Activated CD8-positive, alpha-beta T cell treated with anti-CD3 and anti-CD28 coated beads, Interleukin-2, amount 10 ng/mL, durations not matched to agents 7 days and 5 days (primary cell): ENCODE data around the gene ISCA2. TPM values are rescaled to one million over a fixed set of nuclear protein-coding genes. Genes with fewer than 3 reads are reported as not detected.
A peak's percentile ranks its signal among the peaks of the same experiment; 100 is the strongest.
"Not testable (repeated sequence)": the region's sequence is repeated elsewhere in the genome, so short reads cannot be mapped to it uniquely, and the experiment has no call there.

Experiments used
- ATAC-seq: fragments of 150-1000 bp; cut with Tn5 transposase; one replicate; pipeline ENCODE4 v1.10.0; 2021; ENCODE audit warnings: moderate library complexity
- CTCF ChIA-PET: fragments of 350-600 bp; sonication (Branson Sonifier 250); formaldehyde crosslinking; loops from one replicate; lab custom pipeline; 2021; ENCODE audit warnings: antibody characterized with exemption; lab: Charles Lee
- POLR2A ChIA-PET: fragments of 350-600 bp; sonication (Branson Sonifier 250); formaldehyde crosslinking; loops from one replicate; lab custom pipeline; 2021; ENCODE audit warnings: antibody characterized with exemption; lab: Charles Lee
- DNase-seq: peaks from one replicate; pipeline ENCODE4 v3.0.0-alpha.2; 2020
- H3K27ac Mint-ChIP-seq: one replicate; pipeline ENCODE4 v1.8.0; 2021; ENCODE audit warnings: mild to moderate bottlenecking, mixed read lengths
- H3K27me3 Mint-ChIP-seq: one replicate; pipeline ENCODE4 v1.8.0; 2021; ENCODE audit warnings: low read depth, mixed read lengths
- H3K36me3 Mint-ChIP-seq: one replicate; pipeline ENCODE4 v1.8.0; 2021; ENCODE audit warnings: low read depth, mixed read lengths
- H3K4me1 Mint-ChIP-seq: one replicate; pipeline ENCODE4 v1.8.0; 2021; ENCODE audit warnings: low read depth, mixed read lengths
- H3K4me3 Mint-ChIP-seq: one replicate; pipeline ENCODE4 v1.8.0; 2021; ENCODE audit warnings: mild to moderate bottlenecking, mixed read lengths
- H3K9me3 Mint-ChIP-seq: one replicate; pipeline ENCODE4 v1.8.0; 2022; ENCODE audit warnings: mixed read lengths; ENCODE audit not compliant: insufficient read depth
- total RNA-seq, 2 experiments: library from RNA; stranded (reverse); gene quantifications; one replicate each; pipeline ENCODE4 v1.2.3, GENCODE V29; 2021

Gene ISCA2, protein sequence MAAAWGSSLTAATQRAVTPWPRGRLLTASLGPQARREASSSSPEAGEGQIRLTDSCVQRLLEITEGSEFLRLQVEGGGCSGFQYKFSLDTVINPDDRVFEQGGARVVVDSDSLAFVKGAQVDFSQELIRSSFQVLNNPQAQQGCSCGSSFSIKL
- total RNA-seq = 10 to 100 TPM; 34.5 to 37.8 TPM

DNA sequence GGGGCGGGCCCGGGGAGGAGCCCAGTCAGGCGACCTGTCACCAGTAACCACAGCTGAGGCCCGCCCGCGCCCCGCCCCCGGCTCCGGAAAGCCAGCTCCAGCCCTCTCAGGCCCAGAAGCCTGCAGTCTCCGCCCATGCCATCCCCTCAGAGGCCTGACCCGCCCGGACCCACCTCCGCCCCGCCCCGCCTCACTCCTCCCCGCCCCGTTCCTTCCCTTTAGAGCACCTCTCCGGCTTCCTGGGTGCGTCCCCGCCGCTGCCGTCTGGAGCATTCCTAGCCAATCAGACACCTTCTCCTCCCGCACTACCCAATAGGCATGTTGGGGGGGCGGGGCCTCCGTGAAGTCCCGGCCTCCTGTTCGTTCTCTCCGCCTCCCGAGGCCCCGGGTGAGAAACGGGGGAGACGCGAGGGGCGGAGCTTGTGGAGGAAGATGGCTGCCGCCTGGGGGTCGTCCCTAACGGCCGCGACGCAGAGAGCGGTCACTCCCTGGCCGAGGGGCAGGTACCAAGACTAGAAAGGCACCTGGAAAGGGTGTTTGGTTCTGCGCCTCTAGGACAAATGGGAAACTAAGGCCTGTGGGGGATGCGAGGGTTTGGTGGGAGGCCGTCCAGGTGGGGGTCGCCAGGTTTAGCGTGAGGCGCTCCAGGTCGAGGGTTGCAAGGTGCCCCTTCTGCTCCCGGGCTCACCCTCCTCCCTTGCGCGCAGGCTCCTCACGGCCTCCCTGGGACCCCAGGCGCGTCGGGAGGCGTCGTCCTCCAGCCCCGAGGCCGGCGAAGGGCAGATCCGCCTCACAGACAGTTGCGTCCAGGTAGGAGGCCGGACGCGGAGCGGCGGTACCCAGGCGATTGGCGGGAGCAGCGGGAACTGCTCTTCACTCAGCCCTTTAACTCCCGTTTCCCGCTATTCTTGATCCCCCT lies at the start of gene ISCA2:
ISCA2 (plus strand) TSS at position 423 of the 919 bp plus-strand sequence; CDS start at position 433, 10 bp downstream.
- DNase-seq (peak; percentile 100), ATAC-seq (peak; percentile 96)
- ChIA-PET CTCF (interaction anchor here (0.6 to 2.7 kb wide), 10 partner anchors 8 to 242 kb away, joined by 3 to 7 read pairs (median 4); partner anchors contain the start of gene ABCD4), POLR2A (no interaction called here)
- no peak within 1 kb of the TSS for H3K4me3 Mint-ChIP-seq
- peaks cover 12% of the 10 kb centered on the region for H3K36me3 Mint-ChIP-seq
- H3K9me3 Mint-ChIP-seq = no peaks in the 10 kb centered on the region
- H3K27me3 Mint-ChIP-seq = no peaks in the 10 kb centered on the region
- H3K27ac Mint-ChIP-seq = peak within 1 kb of the TSS; percentile 90
- peaks cover 30% of the 10 kb centered on the region for H3K4me1 Mint-ChIP-seq

GRCh38 chr14:74444866-74445265 lies 48.7 kb upstream of the ISCA2 start:
- no peak for ATAC-seq
- Mint-ChIP-seq H3K4me1 (no peaks in the 10 kb centered on the region), H3K4me3 (no peak overlapping the region), H3K36me3 (no peaks in the 10 kb centered on the region), H3K27ac (no peak overlapping the region), H3K27me3 (peaks cover 21% of the 10 kb centered on the region), H3K9me3 (no peaks in the 10 kb centered on the region)
- no peak for DNase-seq
- ChIA-PET POLR2A (no interaction called here), CTCF (no interaction called here)

DNA sequence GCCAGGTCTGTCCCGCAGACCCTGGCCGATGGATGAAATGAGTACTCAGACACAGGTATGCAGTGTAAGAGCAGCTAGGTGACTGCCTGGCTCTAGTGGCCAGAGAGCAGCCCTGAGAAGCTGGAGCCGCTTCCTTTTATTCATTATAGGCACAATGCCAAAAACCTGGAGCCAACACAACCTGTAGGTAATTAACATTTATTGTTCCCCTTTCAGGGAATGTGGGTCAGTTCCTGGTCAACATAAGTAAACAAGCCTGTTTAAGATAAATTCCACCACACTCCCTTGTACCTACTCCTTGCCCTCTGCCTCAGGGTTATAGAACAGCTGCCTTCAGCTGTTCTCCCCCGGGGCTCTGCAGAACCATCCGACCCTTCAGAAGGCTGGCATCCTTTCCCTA lies 39.2 kb upstream of the ISCA2 start:
- H3K36me3 Mint-ChIP-seq, H3K4me3 Mint-ChIP-seq, H3K9me3 Mint-ChIP-seq, H3K27ac Mint-ChIP-seq, ATAC-seq, POLR2A ChIA-PET, CTCF ChIA-PET, DNase-seq, H3K4me1 Mint-ChIP-seq: not testable (repeated sequence)
- peaks cover 21% of the 10 kb centered on the region for H3K27me3 Mint-ChIP-seq

DNA sequence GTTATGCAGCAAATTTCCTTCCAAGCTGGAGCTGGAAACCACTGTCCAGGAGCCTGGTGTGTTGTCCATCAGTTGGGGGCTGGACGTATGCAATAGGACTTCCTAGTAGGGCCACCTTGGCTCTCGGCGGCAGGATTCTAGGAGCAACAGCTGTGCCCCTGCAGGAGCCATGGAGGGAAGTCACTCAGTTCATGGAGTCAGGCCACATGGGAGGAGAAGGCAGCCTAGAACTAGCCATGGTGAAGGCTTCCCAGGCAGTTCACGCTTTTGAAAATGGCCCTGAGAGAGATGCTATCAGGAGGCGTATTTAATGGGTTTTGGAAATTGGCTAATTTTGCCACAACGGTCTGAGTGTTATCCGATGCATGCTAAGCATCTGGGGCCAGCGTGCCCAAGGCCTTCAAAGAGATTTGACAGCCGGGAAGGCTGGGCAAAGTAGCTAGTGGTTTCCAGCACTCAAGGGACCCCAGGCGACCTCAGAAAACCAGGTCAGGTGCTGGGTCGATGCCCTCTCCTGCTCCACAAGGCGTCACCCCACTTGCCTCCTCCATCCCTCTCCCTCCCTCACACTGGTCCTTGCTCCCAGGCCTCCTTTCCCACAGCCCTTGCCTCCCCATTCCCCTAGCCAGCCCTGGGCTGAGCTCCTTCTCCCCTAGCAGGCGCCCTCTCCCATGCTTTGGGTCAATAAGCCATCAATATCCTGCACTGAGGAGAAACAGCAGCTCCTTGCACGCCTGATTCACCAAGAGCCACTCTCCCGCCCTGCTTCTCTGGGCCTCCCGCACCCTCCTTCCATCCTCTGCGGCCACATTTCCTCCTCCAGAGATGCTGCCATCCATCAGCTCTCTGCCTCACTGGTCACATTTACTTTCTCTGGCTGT lies 36.6 kb upstream of the ISCA2 start:
- no peak for DNase-seq
- H3K4me3 Mint-ChIP-seq = no peak overlapping the region
- no peaks in the 10 kb centered on the region for H3K4me1 Mint-ChIP-seq
- H3K27ac Mint-ChIP-seq = no peak overlapping the region
- no peak for ATAC-seq
- H3K36me3 Mint-ChIP-seq = no peaks in the 10 kb centered on the region
- H3K27me3 Mint-ChIP-seq = peaks cover 19% of the 10 kb centered on the region
- ChIA-PET CTCF (interaction anchor here (0.6 to 1.3 kb wide), 2 partner anchors 9 to 852 kb away, joined by 3 read pairs; no protein-coding TSS in a partner anchor), POLR2A (interaction anchor here (0.6 kb wide), 1 partner anchor 307 kb away, joined by 3 read pairs; no protein-coding TSS in a partner anchor)
- peaks cover 4% of the 10 kb centered on the region for H3K9me3 Mint-ChIP-seq

DNA sequence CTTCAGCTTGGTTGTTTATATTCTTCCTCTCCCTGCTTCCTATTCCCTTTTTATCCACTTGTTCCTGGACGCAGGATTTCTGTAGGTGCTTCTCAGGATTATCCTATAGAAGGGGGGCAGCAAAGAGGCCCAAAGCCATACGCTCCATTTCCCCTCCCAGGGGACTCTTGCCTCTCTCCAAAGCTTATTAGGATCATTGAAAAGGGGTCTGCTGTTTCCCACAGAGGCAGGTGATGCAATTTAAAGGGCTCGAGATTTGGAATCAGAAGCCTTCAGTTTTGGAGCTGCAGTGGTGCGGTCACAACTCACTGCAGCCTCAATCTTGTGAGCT lies 36.0 kb upstream of the ISCA2 start:
- Mint-ChIP-seq H3K27ac (no peak overlapping the region), H3K9me3 (peaks cover 2% of the 10 kb centered on the region), H3K4me1 (no peaks in the 10 kb centered on the region), H3K36me3 (no peaks in the 10 kb centered on the region), H3K27me3 (peaks cover 16% of the 10 kb centered on the region), H3K4me3 (no peak overlapping the region)
- no peak for DNase-seq
- ChIA-PET CTCF (interaction anchor here (1.3 kb wide), 1 partner anchor 8 kb away, joined by 3 read pairs; no protein-coding TSS in a partner anchor), POLR2A (no interaction called here)
- no peak for ATAC-seq

DNA sequence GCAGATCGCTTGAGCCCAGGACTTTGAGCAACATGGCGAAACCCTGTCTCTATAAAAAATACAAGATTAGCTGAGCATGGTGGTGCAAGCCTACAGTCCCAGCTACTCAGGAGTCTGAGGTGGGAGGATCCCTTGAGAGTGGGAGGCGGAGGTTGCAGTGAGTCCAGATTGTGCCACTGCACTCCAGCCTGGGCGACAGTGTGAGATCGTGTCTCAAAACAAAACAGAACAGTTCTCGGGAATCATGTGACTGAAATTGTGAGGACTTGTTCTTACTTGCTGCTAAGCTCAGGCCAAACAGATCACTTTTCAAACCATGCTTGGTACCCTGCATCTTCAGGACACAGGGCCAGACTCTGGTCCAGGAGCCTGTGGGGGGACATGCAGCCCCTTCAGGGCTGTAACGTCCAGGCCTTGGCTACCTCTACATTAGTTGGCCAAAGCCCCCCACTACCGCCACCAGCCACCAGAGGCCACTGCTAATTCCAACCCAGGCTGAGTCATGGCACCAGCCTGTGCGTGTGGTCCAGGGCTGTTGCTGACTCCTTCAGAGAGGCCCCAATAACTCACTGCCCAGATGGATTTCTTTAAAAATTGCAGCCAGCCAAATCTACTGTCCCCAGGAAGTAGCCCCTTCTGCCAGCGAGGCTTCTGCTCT lies 34.1 kb upstream of the ISCA2 start:
- Mint-ChIP-seq H3K4me3 (no peak overlapping the region), H3K4me1 (no peaks in the 10 kb centered on the region), H3K9me3 (no peaks in the 10 kb centered on the region), H3K36me3 (no peaks in the 10 kb centered on the region), H3K27ac (no peak overlapping the region), H3K27me3 (peaks cover 11% of the 10 kb centered on the region)
- ChIA-PET POLR2A (no interaction called here), CTCF (interaction anchor here (2.1 kb wide), 1 partner anchor 27 kb away, joined by 8 read pairs; no protein-coding TSS in a partner anchor)
- peak; percentile 72 for ATAC-seq
- peak; percentile 35 for DNase-seq

DNA sequence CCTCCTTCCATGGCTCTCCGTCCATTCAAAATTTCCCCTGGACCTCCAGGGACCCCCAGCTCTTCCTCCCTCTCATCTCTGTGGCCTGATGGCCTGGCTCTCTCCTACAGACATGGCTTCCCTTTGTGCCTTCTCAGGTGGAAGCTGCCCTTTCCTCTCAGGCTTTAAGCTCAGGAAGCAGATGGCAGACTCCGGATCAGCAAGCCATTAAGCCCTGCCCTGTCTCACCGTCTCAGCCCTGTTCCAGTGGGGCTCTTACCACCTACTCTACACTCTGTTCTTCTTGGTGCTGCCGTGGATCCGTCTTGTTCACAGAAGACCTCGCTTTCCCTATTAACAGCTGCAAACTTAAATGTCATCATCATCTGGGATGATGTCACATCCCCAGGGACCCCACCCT lies 33.6 kb upstream of the ISCA2 start:
- Mint-ChIP-seq H3K4me1 (no peaks in the 10 kb centered on the region), H3K36me3 (no peaks in the 10 kb centered on the region), H3K27ac (no peak overlapping the region), H3K9me3 (no peaks in the 10 kb centered on the region), H3K27me3 (peaks cover 8% of the 10 kb centered on the region), H3K4me3 (no peak overlapping the region)
- DNase-seq = no peak
- ChIA-PET POLR2A (interaction anchor here (0.8 kb wide), 1 partner anchor 59 kb away, joined by 3 read pairs; no protein-coding TSS in a partner anchor), CTCF (interaction anchor here (2.1 kb wide), 1 partner anchor 26 kb away, joined by 8 read pairs; no protein-coding TSS in a partner anchor)
- ATAC-seq = no peak

DNA sequence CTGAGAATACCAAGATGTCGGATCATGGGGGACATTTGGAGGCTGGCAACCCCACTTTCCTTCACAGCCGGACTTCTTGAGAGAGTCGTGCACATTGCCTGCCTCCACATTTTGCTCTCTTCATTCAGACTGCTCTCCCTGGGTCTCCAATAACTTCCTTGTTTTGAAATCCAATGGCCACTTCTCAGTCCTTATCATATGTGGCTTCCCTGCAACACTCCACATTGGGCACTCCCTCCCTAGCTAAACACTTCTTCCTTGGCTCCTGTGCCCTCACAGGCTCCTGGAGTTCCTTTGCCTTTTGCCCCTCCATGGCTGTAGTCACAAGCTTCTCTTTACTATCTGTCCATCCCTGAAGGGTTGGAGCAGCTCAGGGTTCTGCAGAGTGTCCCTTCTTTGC lies 30.6 kb upstream of the ISCA2 start:
- no peak overlapping the region for H3K27ac Mint-ChIP-seq
- no peak overlapping the region for H3K4me3 Mint-ChIP-seq
- no peaks in the 10 kb centered on the region for H3K36me3 Mint-ChIP-seq
- POLR2A ChIA-PET = no interaction called here
- ATAC-seq (no peak), DNase-seq (no peak)
- peaks cover 8% of the 10 kb centered on the region for H3K27me3 Mint-ChIP-seq
- no peaks in the 10 kb centered on the region for H3K9me3 Mint-ChIP-seq
- CTCF ChIA-PET = no interaction called here
- no peaks in the 10 kb centered on the region for H3K4me1 Mint-ChIP-seq

DNA sequence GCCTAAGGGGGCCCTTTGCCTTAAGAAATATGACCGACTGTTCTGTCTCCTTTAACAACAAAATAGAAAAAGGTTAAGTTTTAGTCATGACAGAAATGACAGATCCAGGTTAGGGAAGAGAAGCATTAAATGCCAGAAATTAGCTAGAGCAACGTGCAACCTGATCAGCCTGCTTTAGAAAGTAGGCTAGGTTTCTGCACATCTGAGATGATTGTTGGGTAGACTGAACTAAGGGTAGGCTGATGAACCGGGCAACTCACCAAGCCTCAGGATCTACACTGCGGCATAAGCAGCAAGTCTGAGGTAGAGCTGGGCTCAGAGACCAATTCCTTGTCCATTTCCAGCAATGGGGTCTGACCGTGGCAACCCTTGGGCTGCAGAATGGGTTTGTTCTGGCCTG lies 29.9 kb upstream of the ISCA2 start:
- H3K9me3 Mint-ChIP-seq = no peaks in the 10 kb centered on the region
- H3K4me3 Mint-ChIP-seq = no peak overlapping the region
- no peak for DNase-seq
- peaks cover 8% of the 10 kb centered on the region for H3K27me3 Mint-ChIP-seq
- H3K36me3 Mint-ChIP-seq = no peaks in the 10 kb centered on the region
- H3K4me1 Mint-ChIP-seq = no peaks in the 10 kb centered on the region
- ChIA-PET POLR2A (no interaction called here), CTCF (no interaction called here)
- no peak overlapping the region for H3K27ac Mint-ChIP-seq
- no peak for ATAC-seq

- ATAC-seq = no peak
These were observed 28.8 kb upstream of the ISCA2 start for GRCh38 chr14:74464785-74465184.

GRCh38 chr14:74465335-74465734 lies 28.2 kb upstream of the ISCA2 start:
- Mint-ChIP-seq H3K4me3 (no peak overlapping the region), H3K27me3 (peaks cover 7% of the 10 kb centered on the region), H3K4me1 (no peaks in the 10 kb centered on the region), H3K36me3 (no peaks in the 10 kb centered on the region), H3K9me3 (no peaks in the 10 kb centered on the region), H3K27ac (no peak overlapping the region)
- DNase-seq (no peak), ATAC-seq (no peak)
- POLR2A ChIA-PET = interaction anchor here (0.8 kb wide), 1 partner anchor 15 kb away, joined by 3 read pairs; no protein-coding TSS in a partner anchor
- CTCF ChIA-PET = interaction anchor here (1.0 kb wide), 1 partner anchor 8 kb away, joined by 3 read pairs; no protein-coding TSS in a partner anchor

More at GRCh38 chr14:74464785-74465184, 28.8 kb upstream of the ISCA2 start:
- DNase-seq = no peak
- ChIA-PET CTCF (no interaction called here), POLR2A (interaction anchor here (0.8 kb wide), 1 partner anchor 15 kb away, joined by 3 read pairs; no protein-coding TSS in a partner anchor)
- H3K36me3 Mint-ChIP-seq = no peaks in the 10 kb centered on the region
- H3K27ac Mint-ChIP-seq = no peak overlapping the region
- peaks cover 8% of the 10 kb centered on the region for H3K27me3 Mint-ChIP-seq
- no peaks in the 10 kb centered on the region for H3K9me3 Mint-ChIP-seq
- H3K4me1 Mint-ChIP-seq = no peaks in the 10 kb centered on the region
- H3K4me3 Mint-ChIP-seq = no peak overlapping the region
